ENCODE results near the gene EGFL7. TPM values are rescaled to one million over a fixed set of nuclear protein-coding genes. Genes with fewer than 3 reads are reported as not detected.
A peak's percentile ranks its signal among the peaks of the same experiment; 100 is the strongest.

The EGFL7 gene
- 90.8 TPM for polyA plus RNA-seq (ENCODE audit: insufficient read length)

- no peak for DNase-seq
Measured at GRCh38 chr9:136662656-136663581, at the start of gene EGFL7. Gene EGFL7, plus strand, starts transcription at chr9:136662916. Its CDS starts 5,367 bp downstream, at chr9:136668283.

DNA sequence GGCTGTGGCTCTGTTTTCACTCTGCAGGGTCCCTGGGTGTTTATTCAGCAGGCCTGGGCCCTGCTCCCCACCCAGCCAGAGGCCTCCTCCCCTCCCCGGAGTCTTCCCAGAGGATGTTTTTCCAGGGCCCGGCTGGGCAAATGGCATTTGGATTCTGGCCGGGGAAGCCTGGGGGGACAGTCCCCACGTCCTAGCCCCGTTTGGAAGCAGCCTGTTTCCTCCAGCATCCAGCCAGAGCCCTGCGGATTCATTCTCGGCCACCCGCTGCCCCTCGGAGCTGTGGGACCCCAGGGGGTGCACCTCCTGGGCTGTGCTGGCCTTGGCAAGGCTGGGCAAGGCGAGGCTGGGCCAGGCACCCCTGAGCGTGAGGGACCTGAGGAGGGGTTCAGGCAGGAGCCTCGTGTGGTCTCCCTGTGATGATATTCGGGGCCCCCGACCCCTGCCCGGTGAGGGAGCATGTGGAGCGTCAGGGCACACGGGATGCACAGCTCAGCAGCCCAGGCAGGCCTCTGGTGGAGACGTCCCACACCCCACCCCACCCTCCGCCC is 48.8 kb upstream of the EGFL7 start:
- DNase-seq = no peak

GRCh38 chr9:136614372-136614922 is 48.3 kb upstream of the EGFL7 start:
- no peak for DNase-seq

DNA sequence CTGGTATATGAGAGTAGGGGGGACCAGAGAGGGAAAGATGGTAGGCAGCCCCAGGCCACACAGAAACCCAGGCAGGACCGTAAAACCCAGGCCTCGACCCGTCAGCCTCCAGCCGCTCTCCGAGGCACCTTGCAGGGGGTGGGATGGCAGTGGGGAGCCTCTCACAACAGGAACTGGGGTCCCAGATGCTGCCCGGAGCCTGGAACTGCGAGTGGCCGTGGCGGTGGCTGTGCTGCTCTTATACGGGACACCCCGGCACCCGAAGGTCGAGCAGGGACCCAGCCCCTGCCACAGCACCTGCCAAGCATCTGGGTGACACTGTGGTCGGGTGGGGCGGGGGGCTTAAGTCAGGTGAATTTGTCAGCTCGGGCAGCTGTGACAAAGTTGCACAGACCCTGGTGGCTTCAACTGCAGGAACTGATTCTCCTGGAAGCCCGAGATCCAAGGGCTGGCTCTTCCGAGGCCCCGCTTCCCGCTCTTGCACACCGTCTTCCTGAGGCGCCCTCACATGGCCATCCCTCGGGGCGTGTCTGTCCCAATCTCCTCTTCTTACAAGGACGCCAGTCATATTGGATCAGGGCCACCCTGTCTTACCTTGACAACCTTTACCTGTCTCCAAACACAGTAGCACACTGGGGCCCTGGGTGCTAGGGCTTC is 47.6 kb upstream of the EGFL7 start:
- no peak for DNase-seq

DNA sequence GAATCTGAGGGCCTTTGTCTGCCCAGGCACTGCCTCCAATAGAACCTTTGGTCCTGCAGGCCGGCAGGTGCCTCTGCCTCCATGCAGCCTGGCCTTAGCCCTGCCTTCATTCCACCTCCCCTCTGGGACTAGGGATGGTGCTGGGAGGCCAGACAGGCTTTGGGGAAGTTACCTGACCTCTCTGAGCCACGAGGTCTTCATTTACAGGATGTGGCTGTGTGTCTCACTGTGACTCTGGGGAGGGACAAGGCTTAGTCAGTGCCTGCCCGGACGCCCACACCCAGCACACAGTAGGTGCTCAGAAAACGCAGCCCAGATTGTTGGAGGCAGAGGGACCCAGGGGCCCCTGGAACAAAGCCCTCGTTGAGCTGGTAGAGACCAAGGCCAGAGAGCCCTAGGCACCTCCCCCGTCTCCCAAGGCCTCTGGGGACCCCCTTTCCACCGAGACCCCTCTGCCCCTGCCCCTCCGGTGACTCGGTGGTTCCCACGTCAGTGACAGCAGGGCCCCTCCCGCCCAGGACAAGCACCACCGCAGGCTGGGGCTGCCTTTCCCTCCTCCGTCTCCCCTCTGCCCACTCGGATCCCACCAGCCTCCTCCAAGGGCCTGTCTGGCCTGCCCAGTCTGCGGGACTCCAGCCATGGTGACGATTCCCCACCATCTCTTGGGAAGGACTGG is 46.9 kb upstream of the EGFL7 start:
- DNase-seq = no peak

DNA sequence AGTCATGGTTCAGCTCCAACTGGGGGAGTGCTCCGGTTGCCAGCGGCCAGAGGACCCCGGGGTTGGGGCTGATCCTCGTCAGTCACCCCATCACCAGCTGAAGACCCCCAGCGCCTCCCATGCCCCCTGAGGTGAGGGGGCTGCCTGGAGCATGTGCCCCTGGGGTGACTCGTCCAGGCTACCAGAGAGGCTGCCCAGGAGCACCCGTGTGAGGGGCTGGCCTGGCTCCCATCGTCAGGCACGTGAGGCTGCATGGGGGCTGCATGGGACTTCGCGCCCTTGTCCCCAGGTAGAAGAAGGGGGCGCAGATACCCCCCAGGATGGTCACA is 46.4 kb upstream of the EGFL7 start:
- DNase-seq = no peak

DNA sequence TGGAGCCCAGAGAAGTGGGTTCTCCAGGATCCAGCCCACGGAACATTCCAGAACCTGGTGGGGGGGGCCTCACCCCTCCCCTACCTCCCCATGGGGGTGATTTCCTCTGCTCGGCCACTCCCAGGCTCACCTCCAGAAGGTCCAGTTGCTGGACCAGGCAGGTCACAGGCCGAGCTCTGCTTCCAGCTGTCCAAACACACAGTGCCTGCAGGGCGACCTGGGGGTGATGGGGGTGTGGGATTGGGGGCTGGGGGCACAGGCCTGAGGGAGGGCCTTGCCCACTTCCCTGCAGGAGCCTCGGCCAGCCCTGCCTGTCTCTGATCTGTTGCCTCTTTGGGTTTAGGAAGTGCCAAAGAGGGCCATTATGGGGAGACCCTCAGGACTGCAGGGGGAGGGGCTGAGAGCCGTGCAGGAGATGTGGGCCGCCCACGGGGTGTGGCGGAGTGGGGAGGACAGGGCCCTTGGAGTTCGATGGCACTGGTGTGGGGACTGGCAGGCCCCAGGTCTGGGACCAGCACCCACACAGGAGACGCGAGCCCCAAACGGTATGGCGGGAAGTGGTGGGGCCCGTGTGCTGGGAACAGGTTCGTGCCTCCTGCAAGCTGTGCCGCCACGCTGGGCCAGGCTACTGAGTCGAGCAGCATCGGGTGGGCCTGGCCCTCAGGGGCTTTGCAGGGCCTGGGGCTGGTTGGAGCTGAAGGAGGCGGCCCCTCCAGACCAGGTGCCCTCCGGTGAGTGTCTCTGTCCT is 45.6 kb upstream of the EGFL7 start:
- DNase-seq = no peak

DNA sequence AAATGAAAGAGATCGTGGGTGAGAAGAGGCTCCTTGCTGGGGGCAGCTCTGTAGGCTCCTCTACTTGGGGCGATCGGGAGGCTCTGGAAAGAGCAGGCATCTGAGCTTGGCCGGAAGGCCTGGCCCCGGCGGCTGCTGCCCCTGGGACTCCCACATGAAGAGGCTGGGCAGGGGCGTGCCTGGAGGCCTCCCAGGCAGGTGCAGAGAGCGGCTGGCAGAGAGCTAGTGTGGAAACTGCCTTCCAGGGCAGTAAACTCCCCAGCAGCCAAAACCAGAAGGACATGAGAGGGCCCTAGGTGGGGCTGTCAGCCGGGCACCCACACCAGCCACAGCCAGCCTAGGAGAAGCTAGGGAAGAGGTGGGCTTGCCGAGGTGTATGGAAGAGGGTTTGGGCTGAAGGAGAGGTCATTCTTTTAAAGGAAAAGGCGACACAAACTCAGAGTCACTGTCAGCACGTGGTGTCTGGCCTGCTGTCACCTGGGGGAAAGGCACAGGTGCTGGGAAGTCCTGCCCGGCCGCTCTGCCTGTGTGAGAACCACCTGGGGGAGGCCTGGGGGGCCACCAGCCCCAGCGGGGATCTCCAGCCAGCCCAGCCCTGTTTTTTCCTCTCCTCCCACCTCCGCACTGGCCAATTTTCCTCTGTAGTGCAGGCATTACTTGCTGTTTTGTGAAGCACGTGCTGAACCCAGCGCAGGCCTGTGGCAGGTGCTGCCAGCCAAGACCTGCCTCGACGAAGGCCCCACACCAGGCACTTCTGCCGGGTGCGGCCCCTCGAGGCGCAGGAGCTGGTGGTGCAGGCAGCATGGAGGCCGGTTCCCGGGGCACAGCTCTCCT is 44.8 kb upstream of the EGFL7 start:
- DNase-seq = no peak

DNA sequence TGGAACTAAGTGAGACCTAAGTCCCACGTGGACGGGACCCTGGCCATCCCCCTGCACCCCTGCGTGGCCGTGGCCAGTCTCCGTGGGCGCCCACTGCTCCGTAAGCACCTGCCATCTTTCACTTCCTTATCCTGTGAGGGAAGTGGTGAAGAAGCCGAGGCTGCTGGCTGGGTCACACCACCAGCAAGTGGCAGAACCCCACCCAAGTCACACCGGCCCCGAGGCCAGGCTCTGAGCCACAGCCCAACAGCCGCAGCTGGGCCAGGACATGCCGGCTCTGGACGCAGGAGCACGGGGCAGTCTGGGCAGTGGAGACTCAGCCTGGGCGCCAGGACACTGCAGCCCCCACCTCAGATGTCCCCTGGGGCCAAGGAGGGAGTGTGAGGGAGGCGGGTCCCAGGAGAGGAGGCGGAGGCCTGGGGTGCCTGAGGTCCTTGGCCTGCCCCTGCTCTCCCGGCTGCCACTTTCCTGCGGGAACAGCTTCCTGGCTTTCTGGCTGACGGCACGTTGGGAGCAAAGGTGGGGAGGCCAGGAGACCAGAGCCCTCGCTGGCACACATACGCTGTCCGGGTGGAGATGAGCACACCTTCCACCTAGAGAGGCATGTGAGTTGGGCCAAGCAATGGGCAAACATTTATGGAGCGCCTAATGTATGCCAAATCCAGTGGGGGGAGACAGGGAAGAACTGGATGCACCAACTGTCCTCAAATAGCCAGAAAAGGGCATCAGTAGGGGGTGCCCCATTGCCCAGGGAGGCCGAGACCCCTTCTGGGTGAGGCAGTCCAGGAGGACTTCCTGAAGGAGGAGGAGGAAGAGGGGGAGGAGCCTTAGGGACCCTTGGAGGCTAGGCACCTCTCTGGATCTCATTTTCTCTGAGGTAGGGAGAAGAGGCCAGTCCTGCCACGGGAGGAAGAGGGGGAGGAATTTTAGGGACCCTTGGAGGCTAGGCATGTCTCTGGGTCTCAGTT is 43.9 kb upstream of the EGFL7 start:
- no peak for DNase-seq

- DNase-seq = peak; percentile 52
Measured at GRCh38 chr9:136619742-136620440, 42.8 kb upstream of the EGFL7 start.

DNA sequence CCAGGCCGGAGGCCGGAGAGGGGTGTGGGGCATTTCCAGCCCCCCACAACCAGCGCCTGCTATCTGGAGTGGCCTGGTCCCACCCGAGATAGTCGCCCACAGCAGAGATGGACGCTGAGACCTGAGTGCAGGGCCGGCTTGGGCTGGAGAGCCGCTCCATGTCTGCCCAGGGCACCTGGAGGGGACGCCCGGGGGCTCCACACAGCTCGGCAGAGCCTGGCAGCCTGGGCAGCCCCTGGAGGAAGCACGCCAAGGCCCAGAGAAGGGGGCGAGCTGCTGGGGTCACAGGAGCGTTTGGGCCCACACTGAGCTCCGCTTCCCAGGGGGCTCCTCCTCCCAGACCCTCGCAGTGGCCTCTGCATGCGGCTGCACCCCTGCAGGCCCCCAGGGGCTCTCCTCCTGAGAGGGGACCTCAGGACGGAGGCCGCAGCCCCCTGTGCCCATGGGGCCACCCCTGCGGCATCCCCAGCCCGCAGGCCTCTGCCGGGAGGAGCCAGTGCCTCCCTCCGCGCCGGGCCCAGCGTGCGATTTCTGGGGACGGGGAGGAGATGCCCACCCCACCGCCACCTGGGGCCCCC is 42.2 kb upstream of the EGFL7 start:
- DNase-seq = no peak

GRCh38 chr9:136621019-136621733 is 41.5 kb upstream of the EGFL7 start:
- no peak for DNase-seq

GRCh38 chr9:136621734-136622093 is 41.0 kb upstream of the EGFL7 start:
- no peak for DNase-seq

DNA sequence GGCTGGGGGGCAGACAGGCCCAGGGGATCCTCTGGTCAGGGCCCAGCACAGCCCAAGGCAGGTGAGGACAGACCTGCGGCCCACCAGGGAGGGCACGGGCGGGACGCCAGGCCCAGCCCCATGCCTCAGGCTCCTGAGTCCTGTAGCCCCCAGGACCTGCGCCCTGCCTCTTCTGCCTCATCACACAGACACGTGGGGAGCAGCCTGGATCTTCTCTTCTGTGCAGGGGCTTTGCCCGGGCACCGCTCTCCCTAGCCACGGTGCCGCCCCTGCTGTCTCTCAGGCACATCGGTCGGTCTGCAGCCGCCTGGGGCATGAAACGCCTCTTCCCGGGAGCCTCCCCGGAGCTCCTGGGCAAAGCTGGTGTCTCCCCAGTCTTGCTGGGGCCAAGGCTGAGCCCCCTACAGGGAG is 40.2 kb upstream of the EGFL7 start:
- DNase-seq = no peak

DNA sequence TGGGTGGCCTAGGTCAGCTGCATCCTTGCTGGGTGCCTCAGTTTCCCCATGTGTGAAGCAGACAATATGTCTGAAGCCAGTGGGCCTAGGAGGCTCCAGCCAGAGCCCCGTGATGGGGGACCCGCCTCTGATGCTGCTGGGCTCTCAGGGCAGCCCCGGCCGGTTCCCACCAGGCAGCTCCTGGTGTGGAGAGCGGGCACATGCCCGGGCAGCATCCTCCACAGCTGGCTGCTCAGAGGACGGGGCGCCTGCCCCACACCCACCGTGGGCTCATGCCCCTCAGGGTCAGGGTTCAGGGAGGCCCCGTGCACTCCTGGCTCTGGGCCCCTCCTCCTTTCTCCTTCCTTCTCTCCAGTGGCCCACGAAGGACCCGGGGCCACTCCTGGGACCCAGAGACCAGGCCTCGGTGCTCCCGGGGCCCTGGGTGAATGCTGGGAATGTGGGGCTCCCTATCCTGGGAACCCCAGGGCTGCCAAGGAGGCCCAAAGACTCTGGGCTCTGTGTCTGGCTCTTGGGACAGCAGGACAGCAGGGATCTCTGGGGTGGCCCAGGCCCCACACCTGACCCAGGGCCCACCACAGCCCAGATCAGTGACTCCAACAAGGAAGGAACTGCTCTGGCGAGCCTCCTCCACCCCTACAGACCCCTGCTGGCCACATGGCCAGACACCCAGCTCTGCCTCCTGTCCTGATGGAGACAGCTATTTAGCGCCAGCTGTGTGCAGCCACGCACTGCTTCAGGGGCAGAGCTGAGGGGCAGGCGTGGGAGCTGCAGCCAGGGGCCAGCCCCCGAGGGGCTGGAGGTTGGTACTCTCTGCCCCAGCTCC is 39.5 kb upstream of the EGFL7 start:
- DNase-seq = no peak

GRCh38 chr9:136623842-136624183 is 38.9 kb upstream of the EGFL7 start:
- no peak for DNase-seq

GRCh38 chr9:136624184-136624951 is 38.3 kb upstream of the EGFL7 start:
- DNase-seq = no peak
